SJSA1 (cell line): ENCODE measurements around the gene CD99L2. TPM values are rescaled to one million over a fixed set of nuclear protein-coding genes. Genes with fewer than 3 reads are reported as not detected.

ENCODE experiments used
- DNase-seq, 2 experiments: peaks; one replicate each; pipeline ENCODE4 v3.0.0-alpha.2; 2015 to 2020; ENCODE audit warnings: low spot score in 2 of 2, low read depth in 1 of 2
- H3K27ac ChIP-seq: fragments of 250-450 bp; sonication (Bioruptor Pico); 2 replicates; pipeline ENCODE4 v1.5.1; 2020; ENCODE audit warnings: mild to moderate bottlenecking, moderate library complexity
- H3K27me3 ChIP-seq: fragments of 250-450 bp; sonication (Bioruptor Pico); replicated peaks from 2 replicates; pipeline ENCODE4 v1.5.1; 2020; ENCODE audit warnings: mild to moderate bottlenecking, moderate library complexity
- H3K36me3 ChIP-seq: fragments of 250-450 bp; sonication (Bioruptor Pico); 2 replicates; pipeline ENCODE4 v1.5.1; 2020; ENCODE audit warnings: mild to moderate bottlenecking
- H3K4me1 ChIP-seq: fragments of 250-450 bp; sonication (Bioruptor Pico); replicated peaks from 2 replicates; pipeline ENCODE4 v1.6.1; 2021; ENCODE audit warnings: mild to moderate bottlenecking
- H3K4me3 ChIP-seq: fragments of 250-450 bp; sonication (Bioruptor Pico); 2 replicates; pipeline ENCODE4 v1.5.1; 2020; ENCODE audit warnings: mild to moderate bottlenecking
- H3K9me3 ChIP-seq: fragments of 250-450 bp; sonication (Bioruptor Pico); replicated peaks from 2 replicates; pipeline ENCODE4 v1.5.1; 2020; ENCODE audit warnings: mild to moderate bottlenecking
- total RNA-seq: library from RNA; depleted of rRNA; stranded (reverse); fragments of >200 nt; shearing (Covaris generic); gene quantifications from 2 replicates; pipeline ENCODE4 v1.2.3, GENCODE V29; 2014

The CD99L2 gene
- total RNA-seq, 1 experiment from 2014 or later, result 25.8 TPM

DNA sequence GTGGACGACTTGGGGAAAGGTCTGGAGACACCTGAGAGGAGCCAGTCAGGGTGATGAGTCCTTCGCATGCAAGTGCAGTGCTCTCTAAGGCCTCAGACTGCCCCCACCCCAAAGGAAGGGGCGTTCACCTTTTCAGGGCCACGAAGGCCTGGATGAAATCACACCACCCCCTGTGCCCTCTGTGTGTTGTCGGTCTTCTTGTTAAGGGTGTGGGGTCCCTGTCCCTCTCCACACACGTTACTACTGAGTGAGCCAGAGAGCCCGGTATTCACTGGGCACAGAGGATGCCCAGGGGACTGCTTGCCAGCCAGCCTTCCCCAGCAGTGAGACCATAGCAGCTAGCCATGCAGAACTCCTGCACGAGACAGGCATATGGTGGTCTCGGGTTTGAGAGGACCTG is 133.2 kb downstream of the CD99L2 start:
- Histone ChIP-seq H3K27ac (no peak overlapping the region), H3K36me3 (no peaks in the 10 kb centered on the region), H3K4me1 (peaks cover 17% of the 10 kb centered on the region), H3K9me3 (no peaks in the 10 kb centered on the region), H3K4me3 (no peak overlapping the region), H3K27me3 (no peaks in the 10 kb centered on the region)
- no peak for DNase-seq

- DNase-seq, result no peak
- Histone ChIP-seq H3K9me3 (no peaks in the 10 kb centered on the region), H3K4me3 (no peak overlapping the region)
Observed at GRCh38 chrX:150763810-150764209, 134.7 kb downstream of the CD99L2 start.

DNA sequence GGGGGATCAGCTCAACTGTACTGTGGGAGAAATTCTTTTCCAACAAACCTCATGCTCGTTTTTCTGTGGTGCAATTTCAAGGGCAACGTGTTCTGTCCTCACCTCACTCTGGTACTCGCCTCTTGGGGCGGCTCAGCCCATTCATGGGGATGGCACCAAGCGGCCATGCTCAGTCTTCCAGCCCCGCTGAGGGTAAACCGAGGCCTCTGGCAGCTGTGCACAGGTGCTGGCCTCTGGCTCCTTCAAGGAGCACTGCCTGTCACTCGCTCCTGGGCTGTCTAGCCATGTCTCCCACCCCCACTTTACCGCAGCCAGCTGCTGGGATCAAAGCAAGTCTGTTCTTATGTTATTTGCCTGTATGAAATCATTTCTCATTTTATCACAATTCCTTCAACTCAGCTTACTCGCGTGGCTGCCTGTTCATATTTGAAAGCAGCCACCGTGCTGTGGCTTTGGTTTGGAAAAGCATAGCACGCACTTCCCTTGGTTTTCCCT is 135.1 kb downstream of the CD99L2 start:
- Histone ChIP-seq H3K4me3 (no peak overlapping the region), H3K27ac (no peak overlapping the region), H3K36me3 (no peaks in the 10 kb centered on the region), H3K9me3 (no peaks in the 10 kb centered on the region), H3K27me3 (no peaks in the 10 kb centered on the region), H3K4me1 (peaks cover 25% of the 10 kb centered on the region)
- DNase-seq, result no peak

More at GRCh38 chrX:150763810-150764209, 134.7 kb downstream of the CD99L2 start:
- Histone ChIP-seq H3K4me1 (peaks cover 25% of the 10 kb centered on the region), H3K36me3 (no peaks in the 10 kb centered on the region), H3K27ac (no peak overlapping the region), H3K27me3 (no peaks in the 10 kb centered on the region)

DNA sequence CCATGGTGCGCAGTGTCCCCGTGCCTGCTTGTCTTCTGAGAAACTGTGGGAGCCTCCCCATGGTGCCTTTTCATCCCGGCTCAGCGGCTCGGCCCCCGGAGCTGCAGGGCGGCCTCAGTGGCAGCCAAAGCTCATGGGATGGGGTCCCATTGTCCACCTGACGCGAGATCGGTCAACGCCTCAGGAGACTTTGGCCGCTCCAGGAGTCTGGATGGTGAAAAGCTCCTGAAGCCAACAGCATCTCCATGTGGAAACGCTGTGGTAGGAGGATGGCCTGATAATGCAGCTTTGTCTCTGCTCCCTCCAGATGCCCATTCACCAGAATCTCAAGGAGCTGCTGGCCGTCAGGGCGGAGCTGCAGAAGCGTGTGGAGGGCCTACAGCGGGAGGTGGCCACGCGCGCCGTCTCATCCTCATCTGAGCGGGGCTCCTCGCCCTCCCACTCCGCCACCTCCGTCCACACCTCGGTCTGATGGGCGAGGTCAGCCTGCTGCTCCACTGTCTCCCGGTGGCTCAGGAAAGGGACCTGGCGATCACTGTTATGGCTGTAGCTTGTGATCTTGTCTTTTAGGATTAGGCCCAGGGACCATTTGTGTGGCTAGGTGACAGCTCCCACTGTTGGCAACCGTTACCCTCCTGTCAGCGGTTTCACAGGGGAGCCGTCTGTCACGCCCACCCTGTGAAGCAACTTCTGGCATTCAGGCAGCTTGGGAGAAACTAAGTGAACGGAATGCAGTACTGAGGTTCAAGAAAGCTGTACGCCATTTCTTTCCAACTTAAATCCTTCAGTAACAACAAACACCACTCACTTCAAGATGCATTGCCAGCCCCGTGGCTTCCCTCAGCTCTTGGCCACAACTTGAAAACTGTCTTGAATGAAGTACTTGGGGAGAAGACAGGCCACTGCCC is 136.0 kb downstream of the CD99L2 start:
- no peak for DNase-seq
- Histone ChIP-seq H3K4me1 (peaks cover 19% of the 10 kb centered on the region), H3K36me3 (no peaks in the 10 kb centered on the region), H3K27ac (no peak overlapping the region), H3K27me3 (no peaks in the 10 kb centered on the region), H3K9me3 (no peaks in the 10 kb centered on the region), H3K4me3 (no peak overlapping the region)

- Histone ChIP-seq H3K27me3 (no peaks in the 10 kb centered on the region), H3K4me3 (no peak overlapping the region), H3K36me3 (no peaks in the 10 kb centered on the region), H3K27ac (no peak overlapping the region), H3K9me3 (no peaks in the 10 kb centered on the region), H3K4me1 (peaks cover 12% of the 10 kb centered on the region)
- no peak for DNase-seq
Observed at GRCh38 chrX:150761819-150762216, 136.7 kb downstream of the CD99L2 start.

DNA sequence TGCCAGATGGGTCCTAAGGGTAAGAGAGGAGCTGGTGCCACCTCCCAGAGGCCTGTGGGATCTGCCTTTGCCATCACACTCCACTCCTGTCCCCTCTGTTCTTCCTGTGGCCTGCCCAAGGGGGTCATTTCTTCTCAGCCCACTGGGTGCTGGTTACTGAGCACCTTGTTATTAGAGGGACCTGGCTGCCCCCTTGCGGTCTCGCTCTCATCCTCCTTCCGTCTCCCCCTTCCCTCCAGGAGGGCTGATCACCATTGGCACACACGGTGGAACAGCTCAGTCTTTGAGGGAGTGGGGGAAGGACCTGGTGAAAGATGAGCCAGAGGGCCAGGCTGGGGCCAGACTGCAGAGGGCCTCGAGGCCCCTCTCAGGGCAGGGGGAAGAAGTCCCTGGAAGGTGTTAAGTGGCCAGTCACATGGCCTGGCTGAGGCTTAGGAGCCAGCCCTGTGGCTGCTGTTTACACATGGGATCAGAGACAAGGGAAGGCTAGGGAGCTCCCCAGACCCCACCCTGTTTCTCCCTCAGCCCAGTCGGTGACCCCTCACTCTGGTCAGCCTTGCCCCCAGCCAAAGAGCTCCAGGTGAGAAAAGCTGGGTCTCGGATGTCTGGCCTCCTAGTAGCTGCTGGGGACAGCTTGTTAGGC is 137.2 kb downstream of the CD99L2 start:
- no peaks in the 10 kb centered on the region for H3K27me3 ChIP-seq
- DNase-seq, result no peak
- H3K36me3 ChIP-seq, result no peaks in the 10 kb centered on the region

GRCh38 chrX:150759568-150760416 is 138.7 kb downstream of the CD99L2 start:
- no peaks in the 10 kb centered on the region for H3K9me3 ChIP-seq
- peak; percentile 24 to 65 for DNase-seq
- no peak overlapping the region for H3K4me3 ChIP-seq
- H3K4me1 ChIP-seq, result peaks cover 10% of the 10 kb centered on the region
- no peaks in the 10 kb centered on the region for H3K36me3 ChIP-seq
- no peak overlapping the region for H3K27ac ChIP-seq
- no peaks in the 10 kb centered on the region for H3K27me3 ChIP-seq

More for the DNA sequence above, 137.2 kb downstream of the CD99L2 start:
- Histone ChIP-seq H3K4me1 (peaks cover 10% of the 10 kb centered on the region), H3K9me3 (no peaks in the 10 kb centered on the region), H3K27ac (no peak overlapping the region), H3K4me3 (no peak overlapping the region)

GRCh38 chrX:150757371-150757770 is 141.1 kb downstream of the CD99L2 start:
- Histone ChIP-seq H3K9me3 (no peaks in the 10 kb centered on the region), H3K36me3 (no peaks in the 10 kb centered on the region), H3K27me3 (no peaks in the 10 kb centered on the region), H3K4me1 (peaks cover 10% of the 10 kb centered on the region), H3K27ac (no peak overlapping the region), H3K4me3 (no peak overlapping the region)
- no peak for DNase-seq

DNA sequence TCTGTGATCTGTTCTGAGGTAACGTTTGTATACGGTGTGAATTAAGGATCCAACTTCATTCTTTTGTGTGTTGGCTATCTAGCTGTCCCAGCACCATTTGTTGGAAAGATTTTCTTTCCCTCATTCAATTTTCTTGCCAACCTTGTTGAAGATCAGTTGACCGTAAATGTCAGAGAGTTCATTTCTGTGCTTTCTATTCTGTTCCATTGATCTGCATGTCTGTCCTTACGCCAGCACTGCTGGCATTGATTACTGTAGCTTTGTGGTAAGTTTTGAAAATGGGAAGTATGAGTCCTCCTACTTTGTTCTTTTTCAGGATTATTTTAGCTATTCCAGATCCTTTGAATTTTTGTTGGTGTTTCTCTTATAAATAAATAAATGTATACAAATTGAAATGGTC is 144.5 kb downstream of the CD99L2 start:
- Histone ChIP-seq H3K4me1 (no peaks in the 10 kb centered on the region), H3K4me3 (no peak overlapping the region), H3K36me3 (no peaks in the 10 kb centered on the region), H3K27me3 (no peaks in the 10 kb centered on the region), H3K9me3 (no peaks in the 10 kb centered on the region), H3K27ac (no peak overlapping the region)
- DNase-seq, result no peak

GRCh38 chrX:150753357-150753756 is 145.1 kb downstream of the CD99L2 start:
- Histone ChIP-seq H3K4me3 (no peak overlapping the region), H3K9me3 (no peaks in the 10 kb centered on the region), H3K4me1 (no peaks in the 10 kb centered on the region), H3K27ac (no peak overlapping the region), H3K27me3 (no peaks in the 10 kb centered on the region), H3K36me3 (no peaks in the 10 kb centered on the region)
- DNase-seq, result no peak

GRCh38 chrX:150752124-150752523 is 146.3 kb downstream of the CD99L2 start:
- H3K4me1 ChIP-seq, result no peaks in the 10 kb centered on the region
- H3K9me3 ChIP-seq, result no peaks in the 10 kb centered on the region
- H3K27me3 ChIP-seq, result no peaks in the 10 kb centered on the region
- no peak overlapping the region for H3K4me3 ChIP-seq
- no peaks in the 10 kb centered on the region for H3K36me3 ChIP-seq
- no peak overlapping the region for H3K27ac ChIP-seq
- DNase-seq, result no peak

GRCh38 chrX:150736475-150736874 is 162.0 kb downstream of the CD99L2 start:
- H3K9me3 ChIP-seq, result no peaks in the 10 kb centered on the region
- no peaks in the 10 kb centered on the region for H3K27me3 ChIP-seq
- no peak overlapping the region for H3K4me3 ChIP-seq
- no peaks in the 10 kb centered on the region for H3K4me1 ChIP-seq
- no peak overlapping the region for H3K27ac ChIP-seq
- DNase-seq, result no peak
- peaks cover 22% of the 10 kb centered on the region for H3K36me3 ChIP-seq

GRCh38 chrX:150731795-150732194 is 166.7 kb downstream of the CD99L2 start:
- no peak overlapping the region for H3K27ac ChIP-seq
- H3K9me3 ChIP-seq, result no peaks in the 10 kb centered on the region
- H3K4me3 ChIP-seq, result no peak overlapping the region
- DNase-seq, result no peak
- H3K36me3 ChIP-seq, result peaks cover 19% of the 10 kb centered on the region; the same call in 1 of the 2 replicates
- H3K27me3 ChIP-seq, result no peaks in the 10 kb centered on the region
- H3K4me1 ChIP-seq, result no peaks in the 10 kb centered on the region
